T-helper 22 cell (primary cell): ENCODE measurements around the gene CLPSL1.

Experiments
- DNase-seq: peaks from one replicate; pipeline ENCODE4 v3.0.0-alpha.2; 2020; ENCODE audit warnings: low read depth

Gene CLPSL1

GRCh38 chr6:35759426-35759825 is 21.4 kb upstream of the CLPSL1 start:
- DNase-seq: no peak

- DNase-seq: no peak
Observed at GRCh38 chr6:35765739-35766138, 15.1 kb upstream of the CLPSL1 start.

- DNase-seq: no peak
Observed at GRCh38 chr6:35769211-35769610, 11.6 kb upstream of the CLPSL1 start.

GRCh38 chr6:35771343-35771627 is 9.5 kb upstream of the CLPSL1 start:
- no peak for DNase-seq

GRCh38 chr6:35774116-35774794 is 6.6 kb upstream of the CLPSL1 start:
- no peak for DNase-seq

- DNase-seq: no peak
Observed at GRCh38 chr6:35775031-35775430, 5.8 kb upstream of the CLPSL1 start.

GRCh38 chr6:35776364-35777215 is 4.2 kb upstream of the CLPSL1 start, which contains the start of gene CLPSL2:
CLPSL2 (plus strand) TSS chr6:35776598; CDS start chr6:35776619, 21 bp downstream.
- no peak for DNase-seq

- no peak for DNase-seq
Observed at GRCh38 chr6:35777356-35778102, 3.3 kb upstream of the CLPSL1 start.

- DNase-seq: no peak
Observed at GRCh38 chr6:35778437-35778836, 2.4 kb upstream of the CLPSL1 start.

- DNase-seq: no peak
Observed at GRCh38 chr6:35781290-35781689, 471 bp downstream of the CLPSL1 start.

GRCh38 chr6:35782424-35782823 is 1.6 kb downstream of the CLPSL1 start:
- DNase-seq: no peak

- no peak for DNase-seq
Observed at GRCh38 chr6:35784200-35784599, 3.4 kb downstream of the CLPSL1 start.

GRCh38 chr6:35786272-35786671 is 5.5 kb downstream of the CLPSL1 start:
- DNase-seq: no peak

GRCh38 chr6:35786810-35787209 is 6.0 kb downstream of the CLPSL1 start:
- DNase-seq: no peak

- DNase-seq: no peak
Observed at GRCh38 chr6:35787266-35788218, 6.7 kb downstream of the CLPSL1 start.

- DNase-seq: no peak
Observed at GRCh38 chr6:35788423-35788982, 7.7 kb downstream of the CLPSL1 start.

GRCh38 chr6:35790683-35791082 is 9.9 kb downstream of the CLPSL1 start:
- DNase-seq: no peak

GRCh38 chr6:35794536-35795452 is 14.0 kb downstream of the CLPSL1 start:
- no peak for DNase-seq

GRCh38 chr6:35795453-35796071 is 14.7 kb downstream of the CLPSL1 start:
- no peak for DNase-seq

GRCh38 chr6:35796236-35796635 is 15.4 kb downstream of the CLPSL1 start:
- DNase-seq: no peak
